ENCODE results near the gene ASB10.

- no peak for TF ChIP-seq CTCF (IDR thresholded peaks at IDR 0.05)
- no peak for TF ChIP-seq EP300 (IDR thresholded peaks at IDR 0.05)
These were observed 1.1 kb upstream of the ASB10 start for GRCh38 chr7:151188252-151188542.
